ENCODE measurements around the gene TEX29.

TEX29 gene

DNA sequence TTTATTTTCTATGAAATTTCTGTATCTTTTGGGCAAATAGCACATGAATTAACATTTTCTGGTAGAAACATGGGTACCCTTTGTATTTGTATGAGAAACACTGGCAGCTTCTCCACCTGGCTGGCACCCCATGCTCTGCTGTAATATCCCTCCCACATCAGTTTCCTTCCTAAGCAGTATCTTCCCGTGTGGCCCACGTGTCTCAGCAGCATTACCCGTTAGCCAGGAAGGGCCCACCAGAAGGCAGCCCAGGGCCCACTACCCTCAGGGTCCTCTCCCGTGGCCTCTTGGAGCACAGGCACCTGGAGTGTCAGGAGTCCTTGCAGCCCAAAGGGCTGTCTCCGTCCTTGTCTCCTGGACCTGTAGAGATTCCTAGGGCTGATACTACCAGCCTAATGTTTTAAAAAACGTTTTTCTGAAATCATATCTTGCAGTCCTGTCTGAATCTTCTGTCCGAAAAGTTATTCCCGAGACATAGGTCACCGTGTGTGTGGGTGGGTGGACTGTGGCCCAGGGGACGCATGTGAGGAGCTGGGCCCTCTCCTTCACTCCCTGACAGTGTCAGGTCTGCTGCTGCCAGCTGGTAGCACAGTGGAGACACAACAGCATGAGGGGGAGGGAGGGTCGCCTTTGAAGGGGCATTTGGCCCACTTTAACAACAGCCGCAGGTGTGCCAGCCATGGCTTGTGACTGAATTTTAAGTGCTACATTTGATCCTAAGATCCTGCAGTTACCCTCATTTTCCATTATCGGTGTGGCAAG, 22.0 kb upstream of the TEX29 start:
- ChIA-PET CTCF (no interaction called here), POLR2A (no interaction called here)
- TF ChIP-seq ZNF664 (tag by site-specific recombination; IDR thresholded peaks at IDR 0.05) (no peak), ZNF558 (tag by site-specific recombination; IDR thresholded peaks at IDR 0.05) (no peak), ZNF610 (tag by site-specific recombination; IDR thresholded peaks at IDR 0.05; ENCODE audit: borderline replicate concordance) (no peak), REPIN1 (tag by site-specific recombination; IDR thresholded peaks at IDR 0.05; ENCODE audit: low read depth) (no peak), ZNF776 (tag by site-specific recombination; IDR thresholded peaks at IDR 0.05; ENCODE audit: borderline replicate concordance) (no peak), ZNF548 (tag by site-specific recombination; IDR thresholded peaks at IDR 0.05) (no peak)
- TF ChIP-seq, protein P1, sequence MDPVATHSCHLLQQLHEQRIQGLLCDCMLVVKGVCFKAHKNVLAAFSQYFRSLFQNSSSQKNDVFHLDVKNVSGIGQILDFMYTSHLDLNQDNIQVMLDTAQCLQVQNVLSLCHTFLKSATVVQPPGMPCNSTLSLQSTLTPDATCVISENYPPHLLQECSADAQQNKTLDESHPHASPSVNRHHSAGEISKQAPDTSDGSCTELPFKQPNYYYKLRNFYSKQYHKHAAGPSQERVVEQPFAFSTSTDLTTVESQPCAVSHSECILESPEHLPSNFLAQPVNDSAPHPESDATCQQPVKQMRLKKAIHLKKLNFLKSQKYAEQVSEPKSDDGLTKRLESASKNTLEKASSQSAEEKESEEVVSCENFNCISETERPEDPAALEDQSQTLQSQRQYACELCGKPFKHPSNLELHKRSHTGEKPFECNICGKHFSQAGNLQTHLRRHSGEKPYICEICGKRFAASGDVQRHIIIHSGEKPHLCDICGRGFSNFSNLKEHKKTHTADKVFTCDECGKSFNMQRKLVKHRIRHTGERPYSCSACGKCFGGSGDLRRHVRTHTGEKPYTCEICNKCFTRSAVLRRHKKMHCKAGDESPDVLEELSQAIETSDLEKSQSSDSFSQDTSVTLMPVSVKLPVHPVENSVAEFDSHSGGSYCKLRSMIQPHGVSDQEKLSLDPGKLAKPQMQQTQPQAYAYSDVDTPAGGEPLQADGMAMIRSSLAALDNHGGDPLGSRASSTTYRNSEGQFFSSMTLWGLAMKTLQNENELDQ (tag by site-specific recombination; IDR thresholded peaks at IDR 0.05; ENCODE audit: low read depth): no peak
- TF ChIP-seq, protein P2, sequence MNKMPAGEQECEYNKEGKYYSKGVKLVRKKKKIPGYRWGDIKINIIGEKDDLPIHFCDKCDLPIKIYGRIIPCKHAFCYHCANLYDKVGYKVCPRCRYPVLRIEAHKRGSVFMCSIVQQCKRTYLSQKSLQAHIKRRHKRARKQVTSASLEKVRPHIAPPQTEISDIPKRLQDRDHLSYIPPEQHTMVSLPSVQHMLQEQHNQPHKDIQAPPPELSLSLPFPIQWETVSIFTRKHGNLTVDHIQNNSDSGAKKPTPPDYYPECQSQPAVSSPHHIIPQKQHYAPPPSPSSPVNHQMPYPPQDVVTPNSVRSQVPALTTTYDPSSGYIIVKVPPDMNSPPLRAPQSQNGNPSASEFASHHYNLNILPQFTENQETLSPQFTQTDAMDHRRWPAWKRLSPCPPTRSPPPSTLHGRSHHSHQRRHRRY (tag by site-specific recombination; IDR thresholded peaks at IDR 0.05): no peak
- no peaks in the 10 kb centered on the region for H3K9me3 ChIP-seq (ENCODE audit: control insufficient read depth, insufficient read depth, low read depth, low read length)
- no peak overlapping the region for H3K27ac ChIP-seq (ENCODE audit: extremely low read depth, low read depth, low read length)
- no peak overlapping the region for H3K4me3 ChIP-seq (ENCODE audit: low read depth, low read length)
- H3K36me3 ChIP-seq (ENCODE audit: control insufficient read depth in 2 of 2, insufficient read depth in 1 of 2, low read length in 2 of 2): peaks cover 0 to 36% of the 10 kb centered on the region in 2 experiments; a peak in 2 of 3 replicates
- no peaks in the 10 kb centered on the region for H3K4me1 ChIP-seq (ENCODE audit: control insufficient read depth, insufficient read depth, low read length)

DNA sequence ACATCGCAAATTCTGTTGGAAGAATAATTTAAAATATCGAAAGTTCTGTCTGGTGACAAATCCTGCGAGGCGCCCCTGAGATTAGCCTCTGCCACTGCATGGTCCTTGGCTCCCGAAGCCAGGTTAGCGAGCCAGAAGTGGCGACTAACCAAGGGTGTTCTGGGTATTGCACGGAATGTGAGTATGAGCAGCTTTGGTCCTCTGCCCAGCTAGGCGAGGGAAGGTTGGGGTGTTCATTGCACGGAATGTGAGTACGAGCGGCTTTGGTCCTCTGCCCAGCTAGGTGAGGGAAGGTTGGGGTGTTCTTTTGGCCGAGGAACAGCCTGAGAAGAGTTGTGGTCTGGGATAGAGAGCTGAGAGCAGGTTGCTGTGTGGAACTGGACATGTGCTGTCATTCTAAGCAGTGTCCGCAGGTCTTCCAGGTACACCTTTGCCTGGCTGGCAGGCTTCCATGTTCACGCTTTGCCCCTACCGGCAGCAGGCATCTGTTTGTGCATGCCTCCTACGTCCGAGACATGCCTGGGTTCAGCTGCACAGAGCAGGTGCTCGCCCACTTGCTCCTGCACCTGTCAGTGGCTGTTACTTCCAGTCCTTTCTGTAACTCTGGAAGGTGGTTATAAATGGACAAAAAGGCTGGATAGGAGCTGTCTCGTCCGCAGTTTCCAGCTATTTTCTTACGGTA, 18.3 kb upstream of the TEX29 start:
- CTCF ChIA-PET: interaction anchor here (0.7 kb wide), 1 partner anchor 174 kb away, joined by 4 read pairs; no protein-coding TSS in a partner anchor
- POLR2A ChIA-PET: no interaction called here
- no peak overlapping the region for H3K4me3 ChIP-seq (ENCODE audit: low read depth, low read length)
- H3K9me3 ChIP-seq (ENCODE audit: control insufficient read depth, insufficient read depth, low read depth, low read length): no peaks in the 10 kb centered on the region
- no peak overlapping the region for H3K27ac ChIP-seq (ENCODE audit: extremely low read depth, low read depth, low read length)
- no peaks in the 10 kb centered on the region for H3K4me1 ChIP-seq (ENCODE audit: control insufficient read depth, insufficient read depth, low read length)
- TF ChIP-seq, protein P3, sequence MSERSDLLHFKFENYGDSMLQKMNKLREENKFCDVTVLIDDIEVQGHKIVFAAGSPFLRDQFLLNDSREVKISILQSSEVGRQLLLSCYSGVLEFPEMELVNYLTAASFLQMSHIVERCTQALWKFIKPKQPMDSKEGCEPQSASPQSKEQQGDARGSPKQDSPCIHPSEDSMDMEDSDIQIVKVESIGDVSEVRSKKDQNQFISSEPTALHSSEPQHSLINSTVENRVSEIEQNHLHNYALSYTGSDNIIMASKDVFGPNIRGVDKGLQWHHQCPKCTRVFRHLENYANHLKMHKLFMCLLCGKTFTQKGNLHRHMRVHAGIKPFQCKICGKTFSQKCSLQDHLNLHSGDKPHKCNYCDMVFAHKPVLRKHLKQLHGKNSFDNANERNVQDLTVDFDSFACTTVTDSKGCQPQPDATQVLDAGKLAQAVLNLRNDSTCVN (tag by site-specific recombination; optimal IDR thresholded peaks at IDR 0.05): no peak
- TF ChIP-seq ZNF629 (tag by site-specific recombination; IDR thresholded peaks at IDR 0.05) (no peak), ZNF677 (tag by site-specific recombination; IDR thresholded peaks at IDR 0.05) (no peak)
- H3K36me3 ChIP-seq (ENCODE audit: control insufficient read depth in 2 of 2, insufficient read depth in 1 of 2, low read length in 2 of 2): peaks cover 0 to 64% of the 10 kb centered on the region in 2 experiments; a peak in 2 of 3 replicates

DNA sequence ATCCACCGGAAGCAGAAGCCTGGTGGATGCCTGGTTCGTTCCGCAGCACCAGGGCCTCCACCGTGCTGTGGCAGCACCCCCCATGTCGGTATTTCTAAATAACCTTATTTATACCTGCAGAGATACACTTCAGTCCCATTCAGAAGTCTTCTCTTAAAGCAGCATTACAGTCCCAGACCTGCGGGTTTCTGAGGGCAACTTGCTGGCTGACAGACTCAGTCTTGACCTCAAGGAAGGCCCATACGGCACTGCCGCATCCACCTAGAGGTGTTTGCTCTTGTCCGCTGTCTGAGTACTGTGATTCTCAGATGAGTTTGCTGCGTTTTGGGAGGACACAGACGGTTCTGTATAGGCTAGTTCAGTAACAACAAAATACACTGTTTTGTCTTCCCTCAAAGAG, 16.9 kb upstream of the TEX29 start:
- ChIA-PET CTCF (no interaction called here), POLR2A (no interaction called here)
- Histone ChIP-seq H3K4me3 (ENCODE audit: low read depth, low read length) (no peak overlapping the region), H3K27ac (ENCODE audit: extremely low read depth, low read depth, low read length) (no peak overlapping the region), H3K36me3 (ENCODE audit: control insufficient read depth in 2 of 2, insufficient read depth in 1 of 2, low read length in 2 of 2) (peaks cover 0 to 69% of the 10 kb centered on the region in 2 experiments; a peak in 2 of 3 replicates), H3K9me3 (ENCODE audit: control insufficient read depth, insufficient read depth, low read depth, low read length) (no peaks in the 10 kb centered on the region), H3K4me1 (ENCODE audit: control insufficient read depth, insufficient read depth, low read length) (no peaks in the 10 kb centered on the region)
- TF ChIP-seq MEIS1 (CRISPR knock-in tag; IDR thresholded peaks at IDR 0.05; ENCODE audit: borderline replicate concordance) (no peak), BCL11B (tag by site-specific recombination; IDR thresholded peaks at IDR 0.05; ENCODE audit: low read depth) (no peak), ZNF776 (tag by site-specific recombination; IDR thresholded peaks at IDR 0.05; ENCODE audit: borderline replicate concordance) (no peak), ZSCAN30 (tag by site-specific recombination; IDR thresholded peaks at IDR 0.05) (no peak), ZNF248 (tag by site-specific recombination; IDR thresholded peaks at IDR 0.05) (no peak), ZNF138 (tag by site-specific recombination; IDR thresholded peaks at IDR 0.05; ENCODE audit: borderline replicate concordance) (no peak), ZNF560 (tag by site-specific recombination; IDR thresholded peaks at IDR 0.05; ENCODE audit: borderline replicate concordance) (no peak), ZNF391 (tag by site-specific recombination; IDR thresholded peaks at IDR 0.05; ENCODE audit: borderline replicate concordance, low read depth) (no peak), ZNF155 (tag by site-specific recombination; IDR thresholded peaks at IDR 0.05) (no peak), ZNF830 (tag by site-specific recombination; IDR thresholded peaks at IDR 0.05; ENCODE audit: low read depth) (no peak)
- TF ChIP-seq, protein P4, sequence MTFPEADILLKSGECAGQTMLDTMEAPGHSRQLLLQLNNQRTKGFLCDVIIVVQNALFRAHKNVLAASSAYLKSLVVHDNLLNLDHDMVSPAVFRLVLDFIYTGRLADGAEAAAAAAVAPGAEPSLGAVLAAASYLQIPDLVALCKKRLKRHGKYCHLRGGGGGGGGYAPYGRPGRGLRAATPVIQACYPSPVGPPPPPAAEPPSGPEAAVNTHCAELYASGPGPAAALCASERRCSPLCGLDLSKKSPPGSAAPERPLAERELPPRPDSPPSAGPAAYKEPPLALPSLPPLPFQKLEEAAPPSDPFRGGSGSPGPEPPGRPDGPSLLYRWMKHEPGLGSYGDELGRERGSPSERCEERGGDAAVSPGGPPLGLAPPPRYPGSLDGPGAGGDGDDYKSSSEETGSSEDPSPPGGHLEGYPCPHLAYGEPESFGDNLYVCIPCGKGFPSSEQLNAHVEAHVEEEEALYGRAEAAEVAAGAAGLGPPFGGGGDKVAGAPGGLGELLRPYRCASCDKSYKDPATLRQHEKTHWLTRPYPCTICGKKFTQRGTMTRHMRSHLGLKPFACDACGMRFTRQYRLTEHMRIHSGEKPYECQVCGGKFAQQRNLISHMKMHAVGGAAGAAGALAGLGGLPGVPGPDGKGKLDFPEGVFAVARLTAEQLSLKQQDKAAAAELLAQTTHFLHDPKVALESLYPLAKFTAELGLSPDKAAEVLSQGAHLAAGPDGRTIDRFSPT (tag by site-specific recombination; IDR thresholded peaks at IDR 0.05): no peak
- TF ChIP-seq, protein P5, sequence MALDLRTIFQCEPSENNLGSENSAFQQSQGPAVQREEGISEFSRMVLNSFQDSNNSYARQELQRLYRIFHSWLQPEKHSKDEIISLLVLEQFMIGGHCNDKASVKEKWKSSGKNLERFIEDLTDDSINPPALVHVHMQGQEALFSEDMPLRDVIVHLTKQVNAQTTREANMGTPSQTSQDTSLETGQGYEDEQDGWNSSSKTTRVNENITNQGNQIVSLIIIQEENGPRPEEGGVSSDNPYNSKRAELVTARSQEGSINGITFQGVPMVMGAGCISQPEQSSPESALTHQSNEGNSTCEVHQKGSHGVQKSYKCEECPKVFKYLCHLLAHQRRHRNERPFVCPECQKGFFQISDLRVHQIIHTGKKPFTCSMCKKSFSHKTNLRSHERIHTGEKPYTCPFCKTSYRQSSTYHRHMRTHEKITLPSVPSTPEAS (tag by site-specific recombination; IDR thresholded peaks at IDR 0.05): no peak
